Activated CD4-positive, alpha-beta T cell treated with anti-CD3 and anti-CD28 coated beads for 1 hour (primary cell): Measurements from ENCODE around the gene CMTM4.
A peak's percentile ranks its signal among the peaks of the same experiment; 100 is the strongest.
"Not testable (repeated sequence)": the region's sequence is repeated elsewhere in the genome, so short reads cannot be mapped to it uniquely, and the experiment has no call there.

Source experiments
- DNase-seq: peaks from one replicate; pipeline ENCODE4 v3.0.0-alpha.2; 2020

Gene CMTM4

GRCh38 chr16:66588981-66589713 is 107.4 kb downstream of the CMTM4 start:
- peak; percentile 49 for DNase-seq

- DNase-seq, result no peak
These were observed 108.5 kb downstream of the CMTM4 start for GRCh38 chr16:66587881-66588600.

GRCh38 chr16:66585481-66586239 is 110.9 kb downstream of the CMTM4 start:
- no peak for DNase-seq

- no peak for DNase-seq
These were observed 115.1 kb downstream of the CMTM4 start for GRCh38 chr16:66581246-66581952.

GRCh38 chr16:66580605-66581209 is 115.8 kb downstream of the CMTM4 start:
- DNase-seq, result no peak

- DNase-seq, result no peak
These were observed 117.7 kb downstream of the CMTM4 start, which contains the start of gene CMTM2 for GRCh38 chr16:66578651-66579531. TSS of gene CMTM2 (plus strand) at chr16:66579463. CDS start at chr16:66579608, 145 bp downstream.

- DNase-seq, result no peak
These were observed 120.2 kb downstream of the CMTM4 start for GRCh38 chr16:66576296-66576695.

- no peak for DNase-seq
These were observed 121.5 kb downstream of the CMTM4 start for GRCh38 chr16:66575060-66575459.

GRCh38 chr16:66574531-66574930 is 122.0 kb downstream of the CMTM4 start:
- DNase-seq, result no peak

GRCh38 chr16:66574081-66574480 is 122.5 kb downstream of the CMTM4 start:
- DNase-seq, result no peak

GRCh38 chr16:66572356-66572755 is 124.2 kb downstream of the CMTM4 start:
- no peak for DNase-seq

- DNase-seq, result no peak
These were observed 126.6 kb downstream of the CMTM4 start for GRCh38 chr16:66569827-66570405.

- DNase-seq, result no peak
These were observed 127.4 kb downstream of the CMTM4 start for GRCh38 chr16:66569131-66569530.

- DNase-seq, result no peak
These were observed 128.2 kb downstream of the CMTM4 start for GRCh38 chr16:66568355-66568754.

- not testable (repeated sequence) for DNase-seq
These were observed 129.3 kb downstream of the CMTM4 start for GRCh38 chr16:66567270-66567669.

GRCh38 chr16:66566051-66566901 is 130.3 kb downstream of the CMTM4 start, which contains the start of gene CMTM1:
TSS of gene CMTM1 (plus strand) at chr16:66566439. CDS start at chr16:66566514, 75 bp downstream.
- no peak for DNase-seq
